ENCODE data around the gene POLD4. TPM values are rescaled to one million over a fixed set of nuclear protein-coding genes. Genes with fewer than 3 reads are reported as not detected.

The POLD4 gene
- total RNA-seq, 1 experiment from 2014 or later, result 44.2 TPM

- Histone ChIP-seq H3K36me3 (ENCODE audit: control insufficient read depth in 1 of 2, insufficient read depth in 2 of 2, low read length in 2 of 2) (no peaks in the 10 kb centered on the region), H3K9ac (ENCODE audit: low read length) (no peak overlapping the region), H3K9me3 (ENCODE audit: control insufficient read depth in 1 of 2, insufficient read depth in 1 of 2, low read depth in 1 of 2, low read length in 2 of 2) (no peaks in the 10 kb centered on the region), H3K4me2 (ENCODE audit: low read length) (no peak overlapping the region), H3K79me2 (ENCODE audit: insufficient read depth, low read length) (no peaks in the 10 kb centered on the region; the same call in 1 of the 2 replicates), H3K9me2 (ENCODE audit: insufficient read depth) (no peaks in the 10 kb centered on the region), H3K4me1 (ENCODE audit: control insufficient read depth in 1 of 2, insufficient read depth in 2 of 2, low read length in 2 of 2) (peaks cover 22 to 64% of the 10 kb centered on the region in 2 experiments), H3K27ac (ENCODE audit: low read depth, low read length) (no peak overlapping the region), H3K27me3 (ENCODE audit: insufficient read depth, low read length) (no peaks in the 10 kb centered on the region), H3K4me3 (replicated peaks in 1 of 2; ENCODE audit: low read depth in 1 of 2, low read length in 2 of 2) (no peak overlapping the region), H4K20me1 (ENCODE audit: insufficient read depth) (no peaks in the 10 kb centered on the region), H2AFZ (ENCODE audit: low read depth, low read length, poor library complexity, severe bottlenecking) (no peak overlapping the region)
- no TSS peak for BruUV-seq (replicated peaks)
- ChIA-PET RAD21 (ENCODE audit: low non-redundant PET in 1 of 2, low total read pairs in 2 of 2, uncharacterized antibody in 2 of 2, unreplicated experiment in 2 of 2) (no interaction called here), POLR2A (interaction anchor here (0.7 kb wide), 1 partner anchor 72 kb away, joined by 3 read pairs; no protein-coding TSS in a partner anchor), CTCF (interaction anchor here (1.2 to 16.6 kb wide), 5 partner anchors 12 to 53 kb away, joined by 4 to 456 read pairs (median 5); partner anchors contain the start of genes CLCF1, PPP1CA and RAD9A)
- no peak for DNase-seq (ENCODE audit: low read depth, low spot score)
- TF ChIP-seq ZNF274 (IDR thresholded peaks at IDR 0.05; ENCODE audit: low read depth, low read length), result no peak
- intact Hi-C loops (cut with micrococcal nuclease), result no loop called here
- ATAC-seq, result no peak
Measured at GRCh38 chr11:67347964-67348749, 5.2 kb downstream of the POLD4 start.

DNA sequence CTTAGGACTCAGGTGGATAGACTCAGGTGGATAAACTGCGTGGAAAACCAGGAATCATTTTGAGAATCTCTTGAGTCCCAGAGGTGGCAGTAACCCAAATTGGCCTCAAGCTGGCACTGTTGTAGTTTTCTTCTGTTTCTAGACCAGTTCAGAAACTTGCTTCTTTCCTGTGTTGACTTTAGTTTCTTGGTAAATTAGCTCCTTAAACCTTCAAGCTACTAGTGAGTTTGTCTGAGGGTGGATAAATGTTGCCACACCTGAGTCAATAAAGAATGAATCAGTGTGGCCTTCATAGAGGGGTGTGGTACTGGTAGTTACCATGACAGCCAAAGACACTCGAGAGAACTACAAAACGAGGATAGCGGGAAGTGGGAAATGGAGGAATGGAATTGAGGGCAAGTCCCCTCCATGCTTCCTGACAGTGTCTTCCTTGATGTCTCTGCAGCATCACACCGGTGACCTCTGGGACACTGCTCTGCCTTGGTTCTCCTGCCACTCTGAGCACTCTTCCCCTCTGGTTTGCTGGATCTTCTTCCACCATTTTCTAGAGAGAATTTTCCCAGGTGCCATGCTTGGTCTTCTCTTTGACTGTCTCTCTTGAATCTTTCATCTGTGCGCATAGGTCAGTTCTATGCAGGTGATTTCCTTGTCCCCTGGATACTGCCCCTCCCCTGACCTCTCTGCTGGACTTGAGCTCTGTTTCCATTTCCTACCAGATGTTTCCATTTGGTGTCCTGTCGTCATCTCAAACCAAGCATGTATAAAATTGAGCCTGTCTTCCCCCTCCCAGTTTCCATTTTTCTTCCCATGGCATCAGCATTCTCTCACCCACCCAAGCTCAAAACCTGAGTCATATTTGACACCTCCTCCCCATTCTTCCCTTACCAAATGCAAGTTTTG lies 7.2 kb downstream of the POLD4 start:
- Histone ChIP-seq H3K4me2 (ENCODE audit: low read length) (peak overlapping the region; percentile 64), H3K9me3 (ENCODE audit: control insufficient read depth in 1 of 2, insufficient read depth in 1 of 2, low read depth in 1 of 2, low read length in 2 of 2) (no peaks in the 10 kb centered on the region), H3K9ac (ENCODE audit: low read length) (peak overlapping the region; percentile 5; the same call in 1 of the 2 replicates), H3K9me2 (ENCODE audit: insufficient read depth) (no peaks in the 10 kb centered on the region), H3K4me1 (ENCODE audit: control insufficient read depth in 1 of 2, insufficient read depth in 2 of 2, low read length in 2 of 2) (peaks cover 11 to 48% of the 10 kb centered on the region in 2 experiments), H2AFZ (ENCODE audit: low read depth, low read length, poor library complexity, severe bottlenecking) (no peak overlapping the region), H3K36me3 (ENCODE audit: control insufficient read depth in 1 of 2, insufficient read depth in 2 of 2, low read length in 2 of 2) (no peaks in the 10 kb centered on the region), H3K79me2 (ENCODE audit: insufficient read depth, low read length) (no peaks in the 10 kb centered on the region), H3K27me3 (ENCODE audit: insufficient read depth, low read length) (no peaks in the 10 kb centered on the region), H3K4me3 (replicated peaks in 1 of 2; ENCODE audit: low read depth in 1 of 2, low read length in 2 of 2) (peak overlapping the region in 1 of 2 experiments; percentile 13; a peak in 1 of 4 replicates), H3K27ac (ENCODE audit: low read depth, low read length) (peak overlapping the region; percentile 8; the same call in 1 of the 2 replicates), H4K20me1 (ENCODE audit: insufficient read depth) (no peaks in the 10 kb centered on the region)
- BruUV-seq (replicated peaks), result no TSS peak
- intact Hi-C loops (cut with micrococcal nuclease), result no loop called here
- DNase-seq (ENCODE audit: low read depth, low spot score), result peak; percentile 54
- POLR2A ChIA-PET, result interaction anchor here (0.8 to 1.9 kb wide), 5 partner anchors 8 to 37 kb away, joined by 3 to 10 read pairs (median 3); partner anchors contain the start of gene POLD4
- CTCF ChIA-PET, result interaction anchor here (1.1 to 4.2 kb wide), 14 partner anchors 9 to 270 kb away, joined by 3 to 50 read pairs (median 4); partner anchors contain the start of genes CLCF1, POLD4 and RAD9A
- peak; percentile 79 for ATAC-seq
- RAD21 ChIA-PET (ENCODE audit: low non-redundant PET in 1 of 2, low total read pairs in 2 of 2, uncharacterized antibody in 2 of 2, unreplicated experiment in 2 of 2), result interaction anchor here (0.8 to 1.9 kb wide), 5 partner anchors 28 to 37 kb away, joined by 3 to 7 read pairs (median 4); no protein-coding TSS in a partner anchor
- peak in 2 of 3 experiments; percentile 88 to 89; a peak in 4 of 6 replicates for TF ChIP-seq CTCF (IDR thresholded peaks at IDR 0.05 in 2 of 3, conservative IDR thresholded peaks at IDR 0.05 in 1 of 3; ENCODE audit: borderline replicate concordance in 1 of 3, insufficient read depth in 1 of 3, low read depth in 2 of 3, low read length in 2 of 3)
- no peak for TF ChIP-seq EZH2phosphoT487 (IDR thresholded peaks at IDR 0.05; ENCODE audit: borderline replicate concordance)
- TF ChIP-seq REST (IDR thresholded peaks at IDR 0.05; ENCODE audit: low read depth), result no peak
- no peak for TF ChIP-seq EZH2 (IDR thresholded peaks at IDR 0.05)
- peak; percentile 59 for TF ChIP-seq TCF7L2 (IDR thresholded peaks at IDR 0.05; ENCODE audit: borderline replicate concordance, extremely low read depth, insufficient read depth, insufficient read length)
- TF ChIP-seq ZNF274 (IDR thresholded peaks at IDR 0.05; ENCODE audit: low read depth, low read length), result no peak
- TF ChIP-seq YY1 (IDR thresholded peaks at IDR 0.05; ENCODE audit: extremely low read depth, insufficient replicate concordance, low read depth, low read length), result no peak
